HG03060 (cell line): ENCODE results near the gene RBM47.

Experiments used
- ATAC-seq: cut with Tn5 transposase; IDR thresholded peaks from one replicate; pipeline ENCODE4 v1.9.1; 2021; ENCODE audit warnings: low read depth, moderate number of reproducible peaks; ENCODE audit not compliant: unreplicated experiment

Gene RBM47

DNA sequence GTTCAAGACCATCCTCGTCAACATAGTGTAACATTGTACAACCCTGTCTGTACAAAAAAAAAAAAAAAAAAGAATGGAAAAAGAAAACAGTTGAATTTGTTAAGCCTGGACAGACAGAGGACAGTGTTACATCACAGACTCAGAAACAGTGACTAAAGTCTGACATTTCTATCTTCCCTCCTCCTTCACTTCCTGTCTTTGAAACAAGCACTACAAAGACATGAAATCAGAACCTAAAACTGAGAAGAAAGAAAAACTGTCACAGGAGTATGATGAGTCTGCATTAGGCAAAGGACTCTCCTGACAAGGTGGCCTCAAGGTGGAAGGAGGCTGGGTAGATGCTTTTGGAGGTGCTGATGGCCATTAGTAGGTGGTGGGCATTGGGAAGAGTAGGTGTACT, 126.7 kb downstream of the RBM47 start:
- no peak for ATAC-seq

DNA sequence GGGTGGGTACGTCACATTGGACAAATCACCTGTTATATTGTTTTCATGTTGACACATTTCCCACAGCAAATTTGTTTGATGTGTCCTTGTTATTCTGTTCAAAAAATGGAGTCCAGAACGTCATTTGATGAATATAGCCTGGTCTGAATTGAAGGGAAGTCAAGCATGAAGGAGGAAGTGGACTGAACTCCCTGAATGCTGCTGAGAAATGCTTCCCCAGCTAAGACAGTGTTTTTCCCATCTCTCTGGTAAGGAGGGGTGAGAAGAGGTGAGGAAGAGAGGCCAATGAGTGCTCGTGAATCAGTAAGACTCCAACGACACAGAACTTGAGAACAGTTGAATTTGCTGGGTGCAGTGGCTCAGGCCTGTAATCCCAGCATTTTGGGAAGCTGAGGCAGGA, 127.4 kb downstream of the RBM47 start:
- no peak for ATAC-seq

DNA sequence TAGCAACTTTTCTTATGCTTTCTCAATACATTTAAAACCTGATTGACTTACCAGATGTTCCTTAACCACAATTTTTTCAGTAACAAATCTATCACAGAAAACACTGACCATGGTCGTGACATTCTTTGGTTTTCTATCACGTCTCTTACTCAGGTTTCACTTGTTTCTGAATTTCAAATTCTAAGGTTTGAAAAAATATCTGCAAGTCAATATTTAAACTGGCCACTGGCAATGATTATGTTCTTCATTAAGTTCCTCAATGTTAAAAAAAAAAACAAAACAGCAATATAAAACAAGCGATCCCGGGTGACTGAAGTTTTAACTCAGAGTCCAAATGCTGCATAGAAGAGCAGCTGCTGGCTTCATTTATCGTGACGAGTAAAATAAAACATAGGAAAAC, 128.9 kb downstream of the RBM47 start:
- no peak for ATAC-seq

DNA sequence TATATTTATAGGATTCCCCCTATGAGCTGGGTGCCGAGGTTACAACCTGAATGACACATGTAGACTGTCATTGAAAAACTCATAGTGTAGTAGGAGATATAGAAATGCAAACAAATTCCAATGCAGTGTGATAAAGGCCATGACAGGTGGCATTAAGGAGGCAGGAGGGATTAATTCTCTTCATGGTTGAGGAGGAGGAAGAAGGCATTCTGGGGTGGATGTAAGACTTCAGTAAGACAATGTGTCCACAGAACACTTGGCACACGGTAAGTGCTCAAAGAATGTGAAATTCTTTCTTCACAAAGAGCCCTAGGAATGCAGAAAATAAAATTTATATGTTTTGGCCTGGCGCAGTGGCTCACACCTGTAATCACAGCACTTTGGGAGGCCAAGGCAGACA, 136.5 kb downstream of the RBM47 start:
- ATAC-seq: no peak

DNA sequence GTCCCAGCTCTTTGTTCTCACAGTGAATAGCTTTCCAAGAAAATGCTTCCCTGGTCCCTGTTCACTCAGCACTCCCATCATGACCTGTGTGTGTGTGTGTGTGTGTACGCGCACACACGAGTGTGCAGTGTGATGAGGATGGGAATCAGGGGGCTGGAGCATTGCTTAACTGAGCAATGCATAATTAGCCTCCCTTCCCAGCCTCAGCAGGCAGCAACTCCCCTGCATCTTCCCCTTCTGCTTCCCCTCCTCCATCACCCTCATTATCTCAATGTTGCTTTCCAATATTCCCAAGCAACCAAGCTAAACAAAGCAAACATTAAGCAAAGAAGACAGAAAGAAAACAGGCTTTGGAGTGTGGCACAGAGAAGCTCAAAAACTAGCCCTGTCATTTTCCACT, 137.0 kb downstream of the RBM47 start:
- ATAC-seq: no peak

DNA sequence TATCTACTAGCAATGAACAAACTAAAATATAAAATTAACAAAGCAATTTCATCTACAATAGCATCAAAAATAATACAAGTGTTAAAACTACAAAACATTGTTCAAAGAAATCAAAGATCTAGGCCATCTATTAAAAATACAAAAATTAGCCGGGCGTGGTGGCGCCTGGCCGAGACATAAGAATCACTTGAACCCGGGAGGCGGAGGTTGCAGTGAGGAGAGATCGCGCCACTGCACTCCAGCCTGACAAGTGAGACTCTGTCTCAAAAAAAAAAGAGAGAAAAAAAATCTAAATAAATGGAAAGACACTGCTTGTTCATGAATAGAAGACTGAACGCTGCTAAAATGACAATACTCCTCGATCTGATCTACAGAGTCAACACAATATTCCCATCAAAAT, 139.2 kb downstream of the RBM47 start:
- ATAC-seq: no peak

DNA sequence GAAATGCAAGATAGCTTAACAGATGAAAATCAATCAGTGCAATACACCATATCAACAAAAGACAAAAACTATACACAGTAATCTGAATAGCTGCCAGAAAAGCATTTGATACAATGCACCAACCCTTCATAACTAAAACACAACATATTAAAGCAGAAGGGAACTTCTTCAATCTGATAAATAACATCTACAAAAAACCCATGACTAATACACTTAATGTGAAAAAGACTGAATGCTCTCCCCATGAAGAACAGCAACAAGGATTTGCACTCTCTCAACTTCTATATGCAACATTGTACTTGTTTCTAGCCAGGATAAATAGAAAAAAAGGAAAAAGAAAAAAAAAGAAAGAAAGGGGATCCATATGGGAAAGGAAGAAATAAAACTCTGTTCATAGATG, 139.7 kb downstream of the RBM47 start:
- ATAC-seq: no peak

DNA sequence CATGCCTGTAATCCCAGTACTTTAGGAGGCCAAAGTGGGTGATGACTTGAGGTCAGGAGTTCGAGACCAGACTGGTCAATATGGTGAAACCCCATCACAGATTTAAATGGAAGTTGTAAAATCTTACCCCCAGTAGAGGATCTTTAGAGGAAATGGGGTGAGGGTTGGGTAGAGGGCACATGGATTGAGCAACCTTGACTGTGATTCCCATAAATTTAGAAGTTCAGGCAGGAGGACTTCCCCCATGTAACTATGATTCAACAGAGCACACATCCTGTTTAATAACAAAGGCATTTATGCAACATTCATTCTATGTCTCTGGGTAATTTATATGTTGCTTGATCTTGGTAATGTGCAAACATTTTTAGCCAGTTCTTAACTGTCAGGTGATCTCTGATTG, 143.1 kb downstream of the RBM47 start:
- no peak for ATAC-seq

DNA sequence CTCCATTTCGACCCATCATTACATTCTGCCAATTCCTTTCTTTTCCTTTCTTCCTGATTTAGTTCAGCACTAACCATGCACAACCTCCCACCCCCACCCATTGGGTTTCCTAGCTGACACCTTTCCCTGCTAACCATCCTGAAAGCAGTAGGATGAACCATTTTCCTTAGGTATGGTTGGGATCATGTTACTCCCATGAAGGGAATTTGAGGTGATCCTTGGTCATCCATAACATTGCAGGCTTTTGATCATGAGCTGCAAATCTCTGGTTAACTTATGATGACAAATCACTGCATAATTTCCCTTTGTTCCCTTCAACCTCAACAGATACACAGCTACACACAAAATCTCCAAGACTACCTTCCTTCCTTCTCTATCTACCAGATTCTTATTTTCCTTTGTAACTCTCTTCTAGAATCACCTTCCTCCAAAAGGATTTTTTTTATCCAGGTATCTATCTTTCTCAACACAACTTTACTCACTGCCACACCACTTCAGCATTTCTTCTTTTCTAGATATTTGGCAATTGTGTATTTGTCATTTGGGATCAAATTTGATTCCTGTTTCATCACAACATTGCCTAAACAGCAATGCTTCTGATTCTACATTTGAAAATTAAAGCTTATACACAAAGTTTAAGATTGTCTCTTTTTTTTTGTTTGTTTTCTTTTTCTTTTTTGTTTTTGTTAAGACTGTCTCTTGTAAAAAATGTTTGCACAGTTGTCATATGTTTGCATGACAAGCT, 145.1 kb downstream of the RBM47 start:
- no peak for ATAC-seq

DNA sequence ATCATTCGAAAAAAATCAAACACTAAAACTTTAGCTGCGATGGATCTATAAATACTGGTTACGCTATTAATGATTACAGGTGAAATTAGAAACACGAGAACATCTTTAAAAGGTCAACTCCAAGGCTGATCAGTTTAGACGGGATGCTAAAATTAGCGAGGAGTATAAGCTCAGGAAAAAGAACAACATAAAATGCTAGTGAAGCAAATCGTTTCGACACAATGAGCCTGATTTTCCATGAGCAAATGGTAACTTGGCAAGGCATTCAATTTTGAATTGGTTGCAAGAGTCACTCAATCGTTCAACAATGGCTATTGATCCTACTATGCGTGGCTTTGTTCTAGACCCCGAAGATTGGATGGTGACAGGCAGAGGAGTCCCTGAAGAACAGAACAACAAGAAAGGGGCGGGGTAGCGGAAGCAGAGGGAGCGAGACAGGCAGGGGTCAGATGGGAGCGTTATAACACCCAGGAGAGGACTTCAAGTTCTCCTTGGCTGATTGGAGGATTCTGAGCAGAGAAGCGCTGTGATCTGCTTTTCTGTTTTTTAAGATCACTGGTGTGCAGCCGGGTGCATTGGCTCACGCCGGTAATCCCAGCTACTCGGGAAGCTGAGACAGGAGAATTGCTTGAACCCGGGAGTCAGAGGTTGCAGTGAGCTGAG, 146.5 kb downstream of the RBM47 start:
- ATAC-seq: no peak

DNA sequence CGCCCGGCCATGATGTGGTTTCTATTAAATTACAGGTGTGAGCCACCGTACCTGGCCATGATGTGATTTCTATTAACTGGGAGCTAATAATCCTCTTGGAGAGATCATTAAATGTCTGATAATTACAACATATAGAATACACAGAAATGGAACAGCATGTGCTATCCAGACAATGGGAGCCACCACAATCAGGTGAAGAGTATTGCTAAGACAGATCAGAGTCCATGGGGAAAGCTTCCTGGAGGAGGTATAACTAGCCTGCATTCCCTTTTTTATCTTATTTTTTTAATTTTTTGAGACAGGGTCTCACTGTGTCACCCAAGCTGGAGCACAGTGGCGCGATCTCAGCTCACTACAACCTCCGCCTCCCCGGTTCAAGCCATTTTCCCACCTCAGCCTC, 147.7 kb downstream of the RBM47 start:
- ATAC-seq: no peak

DNA sequence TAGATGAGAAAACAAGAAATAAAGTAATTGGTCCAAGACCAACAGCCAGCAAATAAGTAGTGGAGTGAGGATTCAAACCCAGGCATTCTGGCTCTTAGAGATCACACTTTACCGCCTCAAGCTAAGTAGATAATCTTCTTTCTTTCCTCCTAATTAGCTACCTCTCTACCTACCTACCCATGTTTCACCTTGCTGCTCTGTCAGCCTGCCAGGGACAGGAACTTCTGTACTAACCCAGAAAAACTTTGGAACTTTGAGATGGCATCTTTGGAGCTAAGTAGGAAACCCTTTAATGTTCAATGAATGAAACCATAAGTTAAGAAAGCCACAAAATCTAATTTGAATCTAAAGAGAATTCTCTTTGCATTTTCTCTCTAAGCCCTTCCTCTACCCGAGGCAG, 149.4 kb downstream of the RBM47 start:
- ATAC-seq: no peak

DNA sequence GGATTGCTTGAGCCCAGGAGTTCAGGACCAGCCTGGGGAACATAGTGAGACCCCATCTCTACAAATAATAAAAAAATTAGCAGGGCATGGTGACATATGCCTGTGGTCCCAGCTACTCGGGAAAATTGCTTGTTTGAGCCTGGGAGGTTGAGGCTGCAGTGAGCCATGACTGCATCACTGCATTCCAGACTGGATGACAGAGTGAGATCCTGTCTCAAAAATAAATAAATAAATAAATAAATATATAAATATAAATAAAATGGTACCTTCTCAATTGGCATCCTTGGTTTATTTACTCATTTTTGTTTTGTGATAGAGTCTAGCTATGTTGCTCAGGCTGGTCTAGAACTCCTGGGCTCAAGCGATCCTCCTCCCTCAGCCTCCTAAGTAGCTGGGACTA, 150.3 kb downstream of the RBM47 start:
- no peak for ATAC-seq

DNA sequence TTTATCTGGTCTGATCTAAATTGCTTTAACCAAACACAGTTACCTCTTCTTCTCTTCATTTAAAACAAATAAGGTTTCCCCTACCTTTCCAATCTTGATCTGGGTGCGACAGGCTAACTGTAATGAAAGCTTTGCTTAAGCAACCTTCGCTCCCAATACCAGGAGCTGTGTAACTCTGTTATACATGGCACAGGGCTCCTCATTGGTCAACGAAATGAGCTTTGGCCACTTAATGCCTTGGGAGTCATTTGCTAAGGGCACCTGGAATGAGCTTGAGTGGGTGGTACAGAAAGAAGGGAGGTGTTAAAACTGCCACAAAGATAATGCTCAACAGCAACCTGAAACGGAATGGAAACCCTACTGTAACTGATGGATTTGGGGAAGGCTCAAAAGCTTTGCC, 154.1 kb downstream of the RBM47 start:
- no peak for ATAC-seq

DNA sequence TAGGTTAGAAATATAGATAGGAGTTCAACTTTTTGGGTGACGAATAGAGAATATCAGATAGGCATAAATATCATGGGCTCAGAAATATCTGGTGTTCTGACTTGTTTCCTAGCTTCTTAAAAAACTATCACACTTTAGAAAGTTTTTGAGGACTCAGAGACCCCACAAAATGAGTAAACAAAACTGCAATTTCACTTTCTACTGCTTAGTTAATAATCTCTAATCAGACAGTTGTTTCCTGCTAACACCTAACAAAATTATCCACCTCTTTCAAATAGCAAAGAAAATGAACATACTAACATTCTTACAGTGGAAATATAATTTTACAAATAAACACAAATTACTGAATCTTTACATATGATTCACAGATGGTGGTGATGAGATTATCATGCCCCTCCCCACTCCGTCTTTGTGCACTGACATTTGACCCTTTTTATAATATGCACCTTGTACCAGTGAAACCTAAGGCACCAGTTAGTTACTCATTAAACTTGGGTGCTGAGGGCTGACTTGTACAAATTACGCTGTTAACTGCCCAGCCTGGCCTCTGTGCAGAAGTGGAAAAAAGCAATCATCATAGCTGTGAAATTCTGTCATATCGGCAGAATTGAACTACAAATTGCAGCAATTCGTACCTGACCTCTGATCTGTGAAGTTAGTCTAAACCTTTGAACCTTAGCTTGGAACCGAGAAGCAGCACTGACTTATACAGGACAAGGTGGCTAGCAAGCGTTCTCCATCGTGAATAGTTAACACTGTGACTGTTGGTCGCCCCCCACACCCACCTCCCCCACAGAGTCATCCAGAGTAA, 155.9 kb downstream of the RBM47 start:
- ATAC-seq: no peak

DNA sequence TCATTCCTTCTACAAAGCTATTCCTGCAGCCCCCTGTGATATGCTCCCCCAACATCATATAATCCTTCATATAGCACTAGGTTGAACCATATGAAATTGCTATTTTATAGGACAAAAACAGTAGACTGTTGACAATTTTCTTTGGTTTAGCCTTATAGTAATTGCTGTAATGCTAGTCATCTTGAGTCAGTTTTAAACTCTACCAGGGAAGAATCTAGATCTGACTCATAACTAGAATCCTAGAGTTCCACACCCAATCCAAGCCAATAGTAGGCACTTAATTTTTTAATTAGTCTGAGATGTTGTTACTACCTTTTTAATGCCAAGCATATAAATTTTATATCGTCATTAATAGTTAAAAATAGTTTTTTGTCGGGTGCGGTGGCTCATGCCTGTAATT, 157.7 kb downstream of the RBM47 start:
- ATAC-seq: no peak

DNA sequence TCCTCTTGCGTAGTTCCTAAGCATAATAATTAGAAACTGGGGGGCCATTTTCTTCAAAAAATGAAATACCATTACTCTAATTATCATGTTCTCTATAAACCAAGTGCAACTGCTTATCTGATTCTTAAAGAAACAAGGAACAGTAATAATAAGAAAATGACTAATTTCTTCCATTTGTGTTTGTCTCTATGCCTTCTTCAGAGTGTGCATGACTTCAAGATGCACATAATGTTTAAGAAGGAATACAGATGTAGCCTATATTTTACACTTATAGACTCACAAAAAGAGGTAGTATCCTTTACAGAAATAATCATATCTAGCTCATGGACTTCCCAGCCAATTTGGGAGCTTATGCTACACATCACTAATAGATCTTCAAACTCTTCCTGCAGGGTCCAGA, 162.9 kb downstream of the RBM47 start:
- ATAC-seq: no peak

DNA sequence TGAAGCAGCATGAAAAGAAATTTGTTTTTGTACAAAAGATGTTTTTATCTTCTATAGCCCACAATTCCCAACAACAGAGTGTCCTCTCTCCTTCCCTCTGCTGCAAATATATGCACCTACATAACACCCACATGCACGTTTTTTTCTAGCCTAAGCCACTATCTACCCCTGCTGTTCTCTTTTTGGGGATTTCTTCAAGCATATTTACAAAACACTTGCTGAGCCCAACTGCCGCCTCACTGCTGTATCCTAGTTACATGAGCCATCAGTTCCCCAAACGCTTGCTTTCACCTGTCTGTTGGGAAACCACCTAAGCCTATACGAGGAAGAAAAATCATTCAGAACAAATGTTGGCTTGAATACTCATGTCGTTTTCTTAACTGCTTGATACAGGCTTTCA, 167.3 kb downstream of the RBM47 start:
- ATAC-seq: no peak

DNA sequence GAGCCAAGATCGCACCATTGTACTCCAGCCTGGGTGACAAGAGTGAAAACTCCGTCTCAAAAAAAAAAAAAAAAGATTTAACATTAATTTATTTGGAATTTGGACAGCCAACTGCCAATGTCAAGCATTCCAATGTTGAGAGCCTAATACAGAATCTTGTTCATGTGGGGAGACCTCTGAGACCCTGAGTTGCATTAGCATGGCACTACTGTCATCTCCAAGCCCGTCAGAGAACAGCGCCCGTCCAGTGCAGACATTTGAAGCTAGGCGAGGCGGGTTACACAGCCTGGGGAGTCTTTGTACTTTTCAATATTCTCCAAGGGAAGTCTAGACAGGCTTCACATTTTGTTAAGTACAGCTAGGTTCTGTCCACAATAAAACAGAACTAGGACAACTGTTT, 167.8 kb downstream of the RBM47 start:
- no peak for ATAC-seq

DNA sequence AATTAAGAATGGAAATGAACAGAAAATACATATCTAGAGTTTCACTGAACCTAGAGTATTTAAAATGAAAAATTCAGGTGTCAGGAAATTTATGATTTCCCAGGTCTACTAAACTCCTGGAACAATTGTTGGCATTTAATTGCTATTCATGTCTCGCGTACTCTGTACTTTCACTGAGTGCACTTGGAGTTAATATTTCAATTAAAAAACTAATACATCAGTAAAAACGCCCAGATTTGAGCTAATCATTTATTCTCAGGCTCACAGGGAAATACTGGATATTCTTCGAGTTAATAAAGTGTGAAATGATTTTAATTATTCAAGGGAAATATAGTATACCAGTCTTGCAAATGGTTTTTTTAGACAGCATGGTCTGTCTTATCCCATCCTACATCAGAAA, 168.6 kb downstream of the RBM47 start:
- ATAC-seq: no peak

DNA sequence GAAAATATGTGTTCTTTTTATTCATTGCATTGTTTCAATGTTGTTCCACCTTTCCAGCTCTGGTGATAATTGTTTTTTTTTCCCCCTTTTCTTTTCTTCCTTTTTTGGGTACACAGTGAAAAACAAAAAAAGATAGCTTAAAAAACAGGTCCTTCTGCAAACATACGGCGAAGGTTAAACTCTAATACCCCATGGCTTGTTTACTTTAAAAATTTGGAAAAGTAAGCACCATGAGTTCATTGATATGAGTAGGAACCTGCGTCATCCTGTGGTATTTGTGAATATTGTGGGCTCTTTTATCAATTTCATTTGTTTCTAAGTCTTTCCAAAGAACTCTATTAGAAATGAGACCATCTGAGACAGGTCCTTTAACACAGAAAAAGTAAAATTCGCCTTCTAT, 171.0 kb downstream of the RBM47 start:
- ATAC-seq: no peak

DNA sequence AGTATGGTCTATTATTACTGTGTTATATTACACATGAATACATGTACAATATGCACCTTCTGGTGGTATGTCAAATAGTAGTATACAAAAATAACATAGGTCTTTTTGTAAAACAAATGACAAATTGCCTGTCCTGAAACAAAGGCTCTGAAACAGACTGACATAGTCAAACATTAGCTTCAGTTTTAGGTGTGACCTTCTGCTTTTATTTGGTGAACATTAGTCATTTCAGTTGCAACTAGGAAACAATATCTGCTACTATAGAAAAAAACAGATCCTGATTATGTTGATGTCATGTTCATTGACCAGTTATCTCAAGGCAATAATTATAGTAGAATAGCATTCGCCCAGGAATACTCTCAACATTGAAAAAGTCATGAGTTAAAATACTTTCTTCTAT, 171.6 kb downstream of the RBM47 start:
- ATAC-seq: no peak
